ENCODE results near the gene CTNNA3. TPM values are rescaled to one million over a fixed set of nuclear protein-coding genes. Genes with fewer than 3 reads are reported as not detected.

The CTNNA3 gene
- total RNA-seq, 1 donor from 2014 or later: not detected

DNA sequence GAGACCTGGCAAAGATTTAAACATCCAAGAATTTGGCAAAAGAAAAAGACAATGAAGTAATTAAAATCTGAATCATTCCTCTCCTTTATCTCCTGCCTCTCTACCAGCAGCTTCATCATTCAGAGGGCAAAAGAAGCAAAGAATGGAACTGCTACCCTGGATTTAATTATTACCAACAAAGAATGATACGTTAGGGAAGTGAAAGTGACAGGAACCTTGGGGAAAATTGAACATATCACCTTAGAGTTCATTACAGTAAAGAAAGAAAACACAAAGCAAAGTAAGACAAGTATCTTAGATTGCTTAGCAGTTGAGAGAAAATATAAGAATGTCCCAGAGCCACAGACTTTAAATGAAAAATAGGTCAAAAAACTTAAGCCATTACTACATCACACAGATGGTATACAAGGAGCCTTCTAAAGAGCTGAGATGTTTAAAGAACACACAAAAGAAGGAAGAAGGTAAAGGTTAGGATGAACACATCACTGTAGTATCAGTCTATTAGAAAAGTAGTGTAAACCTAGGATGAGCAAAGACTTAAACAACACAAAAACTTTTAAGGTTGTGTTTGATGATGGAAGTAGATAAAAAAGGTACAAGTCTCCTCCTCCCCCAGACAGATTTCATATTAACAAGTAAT, 17.5 kb downstream of the CTNNA3 start:
- DNase-seq (no peak), ATAC-seq (ENCODE audit: low read depth) (no peak)
- no peak overlapping the region for H3K27ac Mint-ChIP-seq
- no peaks in the 10 kb centered on the region for H3K36me3 Mint-ChIP-seq (ENCODE audit: low read depth)
- intact Hi-C loops (cut with micrococcal nuclease): no loop called here
- H3K4me3 Mint-ChIP-seq: no peak overlapping the region
- POLR2A ChIA-PET: no interaction called here
- peaks cover 5% of the 10 kb centered on the region for H3K4me1 Mint-ChIP-seq
- peaks cover 19% of the 10 kb centered on the region for H3K27me3 Mint-ChIP-seq
- H3K9me3 Mint-ChIP-seq: peaks cover 4% of the 10 kb centered on the region
- TF ChIP-seq, protein P1, sequence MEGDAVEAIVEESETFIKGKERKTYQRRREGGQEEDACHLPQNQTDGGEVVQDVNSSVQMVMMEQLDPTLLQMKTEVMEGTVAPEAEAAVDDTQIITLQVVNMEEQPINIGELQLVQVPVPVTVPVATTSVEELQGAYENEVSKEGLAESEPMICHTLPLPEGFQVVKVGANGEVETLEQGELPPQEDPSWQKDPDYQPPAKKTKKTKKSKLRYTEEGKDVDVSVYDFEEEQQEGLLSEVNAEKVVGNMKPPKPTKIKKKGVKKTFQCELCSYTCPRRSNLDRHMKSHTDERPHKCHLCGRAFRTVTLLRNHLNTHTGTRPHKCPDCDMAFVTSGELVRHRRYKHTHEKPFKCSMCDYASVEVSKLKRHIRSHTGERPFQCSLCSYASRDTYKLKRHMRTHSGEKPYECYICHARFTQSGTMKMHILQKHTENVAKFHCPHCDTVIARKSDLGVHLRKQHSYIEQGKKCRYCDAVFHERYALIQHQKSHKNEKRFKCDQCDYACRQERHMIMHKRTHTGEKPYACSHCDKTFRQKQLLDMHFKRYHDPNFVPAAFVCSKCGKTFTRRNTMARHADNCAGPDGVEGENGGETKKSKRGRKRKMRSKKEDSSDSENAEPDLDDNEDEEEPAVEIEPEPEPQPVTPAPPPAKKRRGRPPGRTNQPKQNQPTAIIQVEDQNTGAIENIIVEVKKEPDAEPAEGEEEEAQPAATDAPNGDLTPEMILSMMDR (IDR thresholded peaks at IDR 0.05): no peak
- CTCF ChIA-PET: no interaction called here

DNA sequence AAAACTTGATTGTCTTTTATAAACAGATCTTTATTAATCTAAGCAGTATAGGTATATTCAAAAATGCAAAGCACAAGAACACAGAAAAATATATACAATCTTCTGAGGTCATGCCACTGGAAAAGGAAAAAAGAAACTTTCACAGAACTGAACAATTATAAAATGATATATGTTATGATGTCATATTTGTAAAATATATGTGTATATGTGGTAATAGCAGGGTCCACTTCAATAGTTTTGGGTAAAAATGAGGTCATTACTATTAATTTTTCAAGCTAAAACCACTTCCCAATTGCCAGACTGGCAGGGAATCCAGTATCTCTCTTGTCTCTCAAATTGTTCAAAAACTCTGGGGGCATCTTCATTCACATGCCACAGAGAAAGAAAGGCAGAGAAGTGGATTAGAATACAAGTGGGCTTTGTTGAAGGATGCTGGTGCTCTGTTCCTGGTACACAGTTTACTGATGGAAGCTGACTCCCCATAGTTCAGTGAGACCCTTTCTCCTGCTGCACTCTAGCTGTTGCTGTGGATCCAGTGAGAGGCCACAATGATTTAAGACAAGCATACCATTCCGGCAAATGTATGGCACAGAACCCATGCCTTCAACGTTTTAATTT, 19.7 kb downstream of the CTNNA3 start:
- intact Hi-C loops (cut with micrococcal nuclease): no loop called here
- DNase-seq (no peak), ATAC-seq (ENCODE audit: low read depth) (no peak)
- TF ChIP-seq, protein P1 (IDR thresholded peaks at IDR 0.05): no peak
- no peak overlapping the region for H3K27ac Mint-ChIP-seq
- POLR2A ChIA-PET: no interaction called here
- H3K27me3 Mint-ChIP-seq: peaks cover 19% of the 10 kb centered on the region
- CTCF ChIA-PET: interaction anchor here (0.9 kb wide), 1 partner anchor 10 kb away, joined by 3 read pairs; no protein-coding TSS in a partner anchor
- H3K4me3 Mint-ChIP-seq: no peak overlapping the region
- peaks cover 5% of the 10 kb centered on the region for H3K4me1 Mint-ChIP-seq
- no peaks in the 10 kb centered on the region for H3K9me3 Mint-ChIP-seq
- H3K36me3 Mint-ChIP-seq (ENCODE audit: low read depth): no peaks in the 10 kb centered on the region

DNA sequence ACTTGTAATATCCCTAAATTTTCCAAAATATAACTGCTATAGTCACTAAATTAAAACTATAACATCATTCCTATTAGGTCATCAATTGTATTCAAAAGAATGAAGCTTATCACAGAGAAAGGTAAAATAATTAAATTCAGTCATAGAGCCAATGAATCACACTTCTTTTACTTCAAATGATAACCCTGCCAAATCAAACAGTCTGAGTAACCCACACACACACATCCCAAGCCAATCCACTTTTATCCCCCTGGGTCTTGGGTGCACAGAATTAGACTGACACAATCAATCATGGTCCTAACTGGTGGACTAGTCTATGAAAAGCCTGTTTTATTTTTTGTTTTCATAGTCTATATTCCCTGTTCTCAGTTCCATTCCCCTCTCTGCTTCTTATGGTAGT, 25.6 kb downstream of the CTNNA3 start:
- POLR2A ChIA-PET: no interaction called here
- intact Hi-C loops (cut with micrococcal nuclease): no loop called here
- no peaks in the 10 kb centered on the region for H3K36me3 Mint-ChIP-seq (ENCODE audit: low read depth)
- no peak for DNase-seq
- H3K4me1 Mint-ChIP-seq: no peaks in the 10 kb centered on the region
- no peak for ATAC-seq (ENCODE audit: low read depth)
- no peak overlapping the region for H3K4me3 Mint-ChIP-seq
- TF ChIP-seq, protein P1 (IDR thresholded peaks at IDR 0.05): no peak
- CTCF ChIA-PET: no interaction called here
- peaks cover 2% of the 10 kb centered on the region for H3K27me3 Mint-ChIP-seq
- H3K9me3 Mint-ChIP-seq: no peaks in the 10 kb centered on the region
- H3K27ac Mint-ChIP-seq: no peak overlapping the region

DNA sequence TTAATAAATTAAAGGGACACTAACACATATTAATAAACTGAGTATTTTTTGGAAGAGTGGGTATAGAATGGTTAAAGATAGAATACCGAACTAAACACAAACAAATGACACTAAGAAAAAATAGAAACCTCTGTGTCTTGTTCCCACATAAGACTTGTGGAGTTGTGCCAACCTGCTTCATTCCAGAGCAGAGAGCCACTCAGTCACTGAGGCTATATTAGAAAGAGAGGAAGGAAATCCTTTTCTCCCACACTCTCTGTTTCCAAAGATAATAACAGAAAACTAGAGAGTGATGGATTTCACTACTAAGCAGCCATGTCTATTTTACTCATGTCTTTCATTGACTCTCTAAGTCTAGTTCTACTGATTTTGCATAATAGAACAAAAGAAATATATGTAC, 26.0 kb downstream of the CTNNA3 start:
- POLR2A ChIA-PET: no interaction called here
- H3K36me3 Mint-ChIP-seq (ENCODE audit: low read depth): no peaks in the 10 kb centered on the region

DNA sequence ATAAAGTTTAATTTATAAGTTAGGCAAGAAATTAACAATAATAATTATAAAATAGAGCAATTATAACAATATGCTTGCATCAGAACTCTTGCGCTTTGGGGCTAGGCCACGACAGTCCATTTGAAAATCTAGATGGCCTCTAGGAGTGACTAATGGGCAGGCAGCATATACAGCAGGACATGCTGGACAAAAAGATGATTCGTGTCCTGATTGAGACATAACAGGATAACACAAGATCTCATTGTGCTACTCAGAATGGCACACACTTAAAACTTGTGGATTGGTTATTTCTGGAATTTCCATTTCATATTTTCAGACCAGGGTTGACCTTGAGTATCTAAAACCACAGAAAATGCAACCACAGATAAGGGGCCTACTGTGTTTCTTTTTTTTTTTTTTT, 27.5 kb downstream of the CTNNA3 start:
- Mint-ChIP-seq H3K27ac (no peak overlapping the region), H3K4me3 (no peak overlapping the region), H3K36me3 (ENCODE audit: low read depth) (no peaks in the 10 kb centered on the region), H3K4me1 (no peaks in the 10 kb centered on the region), H3K9me3 (no peaks in the 10 kb centered on the region), H3K27me3 (peaks cover 3% of the 10 kb centered on the region)
- ChIA-PET POLR2A (no interaction called here), CTCF (no interaction called here)
- TF ChIP-seq, protein P1 (IDR thresholded peaks at IDR 0.05): no peak
- DNase-seq (no peak), ATAC-seq (ENCODE audit: low read depth) (no peak)
- intact Hi-C loops (cut with micrococcal nuclease): loop anchor here (5.0 kb wide), 1 partner anchor 634 kb away; no protein-coding TSS in a partner anchor

More for the DNA sequence above, 26.0 kb downstream of the CTNNA3 start:
- Mint-ChIP-seq H3K9me3 (no peaks in the 10 kb centered on the region), H3K27ac (no peak overlapping the region), H3K27me3 (peaks cover 2% of the 10 kb centered on the region), H3K4me3 (no peak overlapping the region), H3K4me1 (no peaks in the 10 kb centered on the region)
- TF ChIP-seq, protein P1 (IDR thresholded peaks at IDR 0.05): no peak
- ATAC-seq (ENCODE audit: low read depth): no peak
- intact Hi-C loops (cut with micrococcal nuclease): loop anchor here (5.0 kb wide), 1 partner anchor 632 kb away; no protein-coding TSS in a partner anchor
- DNase-seq: no peak
- CTCF ChIA-PET: no interaction called here

Measured in activated B cell treated with CpG ODN at 0.5 μM for 24 hours (primary cell).